ENCODE results near the gene ERP29.
"Not testable (repeated sequence)": the region's sequence is repeated elsewhere in the genome, so short reads cannot be mapped to it uniquely, and the experiment has no call there.

Gene ERP29

GRCh38 chr12:112036614-112037013 is 23.4 kb downstream of the ERP29 start:
- DNase-seq (ENCODE audit: low read depth) = not testable (repeated sequence)

- DNase-seq (ENCODE audit: low read depth) = no peak
Measured at GRCh38 chr12:112046003-112046402, 32.8 kb downstream of the ERP29 start.

- no peak for DNase-seq (ENCODE audit: low read depth)
Measured at GRCh38 chr12:112049351-112049750, 36.1 kb downstream of the ERP29 start.

- DNase-seq (ENCODE audit: low read depth) = no peak
Measured at GRCh38 chr12:112061137-112061536, 47.9 kb downstream of the ERP29 start.

- no peak for DNase-seq (ENCODE audit: low read depth)
Measured at GRCh38 chr12:112063273-112063672, 50.0 kb downstream of the ERP29 start.

GRCh38 chr12:112066566-112066965 is 53.3 kb downstream of the ERP29 start:
- no peak for DNase-seq (ENCODE audit: low read depth)
